Right ventricle myocardium superior (tissue), 1 donor: ENCODE measurements around the gene TNNC1. TPM values are rescaled to one million over a fixed set of nuclear protein-coding genes. Genes with fewer than 3 reads are reported as not detected.
A peak's percentile ranks its signal among the peaks of the same experiment; 100 is the strongest.

Source experiments
- ATAC-seq: fragments of 200-7000 bp; cut with Tn5 transposase; one replicate; pipeline ENCODE4 v1.9.1; 2020; ENCODE audit warnings: mild to moderate bottlenecking; ENCODE audit not compliant: poor library complexity
- DNase-seq: peaks from one replicate; pipeline ENCODE4 v3.0.0-alpha.2; 2020
- intact Hi-C: fragments of 100-400 bp; cut with DNase I; formaldehyde crosslinking; loops from one replicate; pipeline ENCODE4 v1.11.2; 2022
- total RNA-seq: library from RNA; stranded (reverse); fragmentation: NEBNext Ultra II Directional; extraction: Animal tissue kit (Norgen Biotek cat#: 25700); gene quantifications from one replicate; pipeline ENCODE4 v1.2.1, GENCODE V29; 2021
- donor health status: DM: no; HTN: yes; CAD: no; lungs with severe emphysema.

TNNC1 gene
- total RNA-seq, 1 donor from 2014 or later = 7,948 TPM

- intact Hi-C loops = no loop called here
- ATAC-seq (no peak), DNase-seq (no peak)
These were observed 33.4 kb upstream of the TNNC1 start for GRCh38 chr3:52487050-52487787.

- peak; percentile 52 for ATAC-seq
- DNase-seq = no peak
- intact Hi-C loops = loop anchor here (5.0 kb wide), 1 partner anchor 52 kb away; the partner anchor contains the start of gene UQCC5
These were observed 31.0 kb upstream of the TNNC1 start for GRCh38 chr3:52484680-52485461.

GRCh38 chr3:52483577-52484381 lies 29.9 kb upstream of the TNNC1 start:
- intact Hi-C loops = loop anchor here (5.0 kb wide), 1 partner anchor 54 kb away; the partner anchor contains the start of gene UQCC5
- ATAC-seq = peak; percentile 57
- DNase-seq = no peak

GRCh38 chr3:52483081-52483480 lies 29.2 kb upstream of the TNNC1 start:
- DNase-seq (no peak), ATAC-seq (peak; percentile 3)
- intact Hi-C loops = loop anchor here (5.0 kb wide), 1 partner anchor 54 kb away; the partner anchor contains the start of gene UQCC5

- intact Hi-C loops = loop anchor here (5.0 kb wide), 1 partner anchor 55 kb away; the partner anchor contains the start of gene UQCC5
- ATAC-seq (no peak), DNase-seq (no peak)
These were observed 28.1 kb upstream of the TNNC1 start for GRCh38 chr3:52481819-52482521.

GRCh38 chr3:52480768-52481715 lies 27.2 kb upstream of the TNNC1 start:
- intact Hi-C loops = loop anchor here (5.0 kb wide), 1 partner anchor 56 kb away; the partner anchor contains the start of gene UQCC5
- ATAC-seq = no peak
- no peak for DNase-seq

GRCh38 chr3:52479877-52480575 lies 26.2 kb upstream of the TNNC1 start:
- no peak for DNase-seq
- intact Hi-C loops = loop anchor here (5.0 kb wide), 1 partner anchor 57 kb away; the partner anchor contains the start of gene UQCC5
- ATAC-seq = no peak

GRCh38 chr3:52479037-52479876 lies 25.4 kb upstream of the TNNC1 start:
- ATAC-seq (no peak), DNase-seq (no peak)
- intact Hi-C loops = no loop called here

- ATAC-seq (no peak), DNase-seq (no peak)
- intact Hi-C loops = no loop called here
These were observed 23.9 kb upstream of the TNNC1 start for GRCh38 chr3:52477796-52478095.

- intact Hi-C loops = no loop called here
- ATAC-seq = no peak
These were observed 23.4 kb upstream of the TNNC1 start for GRCh38 chr3:52477076-52477795.

GRCh38 chr3:52473026-52473425 lies 19.2 kb upstream of the TNNC1 start:
- ATAC-seq = peak; percentile 12

More at GRCh38 chr3:52477076-52477795, 23.4 kb upstream of the TNNC1 start:
- DNase-seq = no peak

GRCh38 chr3:52472239-52473000 lies 18.6 kb upstream of the TNNC1 start:
- ATAC-seq = no peak
- intact Hi-C loops = no loop called here
- no peak for DNase-seq

More at GRCh38 chr3:52473026-52473425, 19.2 kb upstream of the TNNC1 start:
- DNase-seq = peak; percentile 56
- intact Hi-C loops = no loop called here

GRCh38 chr3:52471371-52472238 lies 17.8 kb upstream of the TNNC1 start:
- DNase-seq (peak; percentile 88), ATAC-seq (peak; percentile 85)
- intact Hi-C loops = no loop called here

GRCh38 chr3:52470920-52471319 lies 17.1 kb upstream of the TNNC1 start:
- intact Hi-C loops = no loop called here
- DNase-seq (peak; percentile 30), ATAC-seq (no peak)
